Upper lobe of right lung (tissue), 1 donor: ENCODE results near the gene YIPF6. TPM values are rescaled to one million over a fixed set of nuclear protein-coding genes. Genes with fewer than 3 reads are reported as not detected.
"Not testable (repeated sequence)": the region's sequence is repeated elsewhere in the genome, so short reads cannot be mapped to it uniquely, and the experiment has no call there.

Source experiments
- ATAC-seq: fragments of 200-7000 bp; cut with Tn5 transposase; one replicate; pipeline ENCODE4 v1.9.1; 2020; ENCODE audit warnings: mild to moderate bottlenecking, moderate library complexity
- DNase-seq: peaks from one replicate; pipeline ENCODE4 v3.0.0-alpha.2; 2020
- H3K27ac ChIP-seq: fragments of 200-600 bp; one replicate; pipeline ENCODE4 v1.8.0; 2022
- H3K27me3 ChIP-seq: fragments of 200-600 bp; one replicate; pipeline ENCODE4 v1.8.0; 2022; ENCODE audit warnings: mild to moderate bottlenecking
- H3K36me3 ChIP-seq: fragments of 200-600 bp; one replicate; pipeline ENCODE4 v1.8.0; 2022
- H3K4me1 ChIP-seq: fragments of 200-600 bp; one replicate; pipeline ENCODE4 v1.8.0; 2022
- H3K4me3 ChIP-seq: fragments of 200-600 bp; one replicate; pipeline ENCODE4 v1.8.0; 2022; ENCODE audit warnings: mild to moderate bottlenecking
- H3K9me3 ChIP-seq: fragments of 200-600 bp; one replicate; pipeline ENCODE4 v1.8.0; 2022
- intact Hi-C: fragments of 100-400 bp; cut with DNase I; formaldehyde crosslinking; loops from one replicate; pipeline ENCODE4 v1.11.0; 2022
- total RNA-seq: library from RNA; stranded (reverse); fragmentation: NEBNext Ultra II Directional; extraction: Animal tissue kit (Norgen Biotek cat#: 25700); gene quantifications from one replicate; pipeline ENCODE4 v1.2.1, GENCODE V29; 2021
- TF ChIP-seq, protein P1 (sequence below): fragments of 200-600 bp; IDR thresholded peaks from one replicate; pipeline ENCODE4 v1.8.0; 2022; ENCODE audit warnings: antibody characterized with exemption
- donor health status: DM: no; HTN: yes; CAD: no; lungs with severe emphysema.

Gene YIPF6
- total RNA-seq, 1 donor from 2014 or later: 44.5 TPM

GRCh38 chrX:68536884-68537283, 38.0 kb downstream of the YIPF6 start:
- Histone ChIP-seq H3K36me3 (peaks cover 9% of the 10 kb centered on the region), H3K27me3 (no peaks in the 10 kb centered on the region), H3K4me1 (no peaks in the 10 kb centered on the region), H3K9me3 (no peaks in the 10 kb centered on the region), H3K27ac (no peak overlapping the region), H3K4me3 (no peak overlapping the region)
- TF ChIP-seq, protein P1, sequence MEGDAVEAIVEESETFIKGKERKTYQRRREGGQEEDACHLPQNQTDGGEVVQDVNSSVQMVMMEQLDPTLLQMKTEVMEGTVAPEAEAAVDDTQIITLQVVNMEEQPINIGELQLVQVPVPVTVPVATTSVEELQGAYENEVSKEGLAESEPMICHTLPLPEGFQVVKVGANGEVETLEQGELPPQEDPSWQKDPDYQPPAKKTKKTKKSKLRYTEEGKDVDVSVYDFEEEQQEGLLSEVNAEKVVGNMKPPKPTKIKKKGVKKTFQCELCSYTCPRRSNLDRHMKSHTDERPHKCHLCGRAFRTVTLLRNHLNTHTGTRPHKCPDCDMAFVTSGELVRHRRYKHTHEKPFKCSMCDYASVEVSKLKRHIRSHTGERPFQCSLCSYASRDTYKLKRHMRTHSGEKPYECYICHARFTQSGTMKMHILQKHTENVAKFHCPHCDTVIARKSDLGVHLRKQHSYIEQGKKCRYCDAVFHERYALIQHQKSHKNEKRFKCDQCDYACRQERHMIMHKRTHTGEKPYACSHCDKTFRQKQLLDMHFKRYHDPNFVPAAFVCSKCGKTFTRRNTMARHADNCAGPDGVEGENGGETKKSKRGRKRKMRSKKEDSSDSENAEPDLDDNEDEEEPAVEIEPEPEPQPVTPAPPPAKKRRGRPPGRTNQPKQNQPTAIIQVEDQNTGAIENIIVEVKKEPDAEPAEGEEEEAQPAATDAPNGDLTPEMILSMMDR: no peak
- DNase-seq (no peak), ATAC-seq (no peak)
- intact Hi-C loops: no loop called here

- Histone ChIP-seq H3K36me3 (no peaks in the 10 kb centered on the region), H3K4me3 (no peak overlapping the region), H3K27me3 (no peaks in the 10 kb centered on the region), H3K27ac (no peak overlapping the region), H3K4me1 (no peaks in the 10 kb centered on the region), H3K9me3 (no peaks in the 10 kb centered on the region)
- intact Hi-C loops: no loop called here
- DNase-seq (no peak), ATAC-seq (no peak)
- TF ChIP-seq, protein P1: no peak
Measured at GRCh38 chrX:68550193-68550592, 51.3 kb downstream of the YIPF6 start.

- H3K4me1 ChIP-seq: no peaks in the 10 kb centered on the region
- DNase-seq: no peak
- H3K27me3 ChIP-seq: no peaks in the 10 kb centered on the region
- ATAC-seq: no peak
- no peak overlapping the region for H3K27ac ChIP-seq
- H3K9me3 ChIP-seq: no peaks in the 10 kb centered on the region
- TF ChIP-seq, protein P1: no peak
- intact Hi-C loops: no loop called here
- H3K4me3 ChIP-seq: no peak overlapping the region
- no peaks in the 10 kb centered on the region for H3K36me3 ChIP-seq
Measured at GRCh38 chrX:68556036-68556435, 57.2 kb downstream of the YIPF6 start.

DNA sequence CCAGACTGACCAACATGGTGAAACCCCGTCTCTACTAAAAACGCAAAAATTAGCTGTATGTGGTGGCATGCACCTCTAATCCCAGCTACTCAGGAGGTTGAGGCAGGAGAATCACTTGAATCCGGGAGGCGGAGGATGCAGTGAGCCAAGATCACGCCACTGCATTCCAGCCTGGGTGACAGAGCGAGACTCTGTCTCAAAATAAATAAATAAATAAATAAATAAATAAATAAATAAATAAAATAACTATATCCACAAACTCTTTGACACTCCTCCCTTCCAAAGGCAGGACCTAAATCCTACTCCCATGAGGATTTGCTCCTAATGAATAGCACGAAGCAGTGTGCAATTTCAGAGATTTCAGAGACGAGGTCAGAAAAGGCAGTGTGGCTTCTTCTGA, 58.3 kb downstream of the YIPF6 start:
- H3K4me1 ChIP-seq, H3K36me3 ChIP-seq, DNase-seq, H3K27me3 ChIP-seq, H3K9me3 ChIP-seq, H3K27ac ChIP-seq, H3K4me3 ChIP-seq, ATAC-seq, intact Hi-C loops: not testable (repeated sequence)

DNA sequence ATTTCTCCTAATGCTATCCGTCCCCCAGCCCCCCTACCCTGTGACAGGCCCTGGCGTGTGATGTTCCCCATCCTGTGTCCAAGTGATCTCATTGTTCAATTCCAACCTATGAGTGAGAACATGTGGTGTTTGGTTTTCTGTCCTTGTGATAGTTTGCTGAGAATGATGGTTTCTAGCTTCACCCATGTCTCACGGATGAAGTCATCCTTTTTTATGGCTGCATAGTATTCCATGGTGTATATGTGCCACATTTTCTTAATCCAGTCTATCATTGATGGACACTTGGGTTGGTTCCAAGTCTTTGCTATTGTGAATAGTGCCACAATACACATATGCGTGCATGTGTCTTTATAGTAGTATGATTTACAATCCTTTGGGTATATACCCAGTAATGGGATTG, 61.1 kb downstream of the YIPF6 start:
- H3K4me1 ChIP-seq: not testable (repeated sequence)

GRCh38 chrX:68568136-68568535, 69.3 kb downstream of the YIPF6 start:
- Histone ChIP-seq H3K27ac (no peak overlapping the region), H3K4me1 (no peaks in the 10 kb centered on the region), H3K36me3 (no peaks in the 10 kb centered on the region), H3K4me3 (no peak overlapping the region), H3K9me3 (no peaks in the 10 kb centered on the region), H3K27me3 (no peaks in the 10 kb centered on the region)
- DNase-seq: no peak
- ATAC-seq: no peak
- TF ChIP-seq, protein P1: no peak
- intact Hi-C loops: no loop called here

More for the DNA sequence above, 61.1 kb downstream of the YIPF6 start:
- H3K4me3 ChIP-seq, H3K36me3 ChIP-seq, DNase-seq, H3K27ac ChIP-seq, H3K27me3 ChIP-seq, ATAC-seq, H3K9me3 ChIP-seq, intact Hi-C loops: not testable (repeated sequence)

GRCh38 chrX:68570598-68570997, 71.7 kb downstream of the YIPF6 start:
- Histone ChIP-seq H3K4me3 (no peak overlapping the region), H3K36me3 (no peaks in the 10 kb centered on the region), H3K9me3 (no peaks in the 10 kb centered on the region), H3K4me1 (no peaks in the 10 kb centered on the region), H3K27ac (no peak overlapping the region), H3K27me3 (no peaks in the 10 kb centered on the region)
- ATAC-seq: no peak
- TF ChIP-seq, protein P1: no peak
- intact Hi-C loops: no loop called here
- DNase-seq: no peak
